ENCODE data around the gene TSC22D2. TPM values are rescaled to one million over a fixed set of nuclear protein-coding genes. Genes with fewer than 3 reads are reported as not detected.

The TSC22D2 gene
- total RNA-seq, 3 donors from 2014 or later = 21.8 to 35.5 (median 31.3) TPM

GRCh38 chr3:150407808-150408220 is 284 bp upstream of the TSC22D2 start:
- Histone ChIP-seq H3K36me3 (ENCODE audit: low read depth) (no peaks in the 10 kb centered on the region), H3K4me3 (peak overlapping the region; percentile 74), H3K9me3 (no peaks in the 10 kb centered on the region), H3K4me1 (ENCODE audit: low read depth) (peaks cover 5% of the 10 kb centered on the region)
- intact Hi-C loops (cut with DNase I, micrococcal nuclease) = no loop called here
- no peak for TF ChIP-seq CTCF (IDR thresholded peaks at IDR 0.05)
- no peak for ATAC-seq
- DNase-seq = no peak

GRCh38 chr3:150409125-150409511 is 1.0 kb downstream of the TSC22D2 start:
- H3K4me3 ChIP-seq = peak overlapping the region; percentile 74
- H3K9me3 ChIP-seq = no peaks in the 10 kb centered on the region
- no peak for ATAC-seq
- no peaks in the 10 kb centered on the region for H3K36me3 ChIP-seq (ENCODE audit: low read depth)
- H3K4me1 ChIP-seq (ENCODE audit: low read depth) = peaks cover 8% of the 10 kb centered on the region
- intact Hi-C loops (cut with DNase I, micrococcal nuclease) = no loop called here
- DNase-seq = no peak
- TF ChIP-seq CTCF (IDR thresholded peaks at IDR 0.05) = no peak

- intact Hi-C loops (cut with DNase I, micrococcal nuclease) = loop anchor here (2.0 to 10.0 kb wide), 2 partner anchors 85 kb away; no protein-coding TSS in a partner anchor
- Histone ChIP-seq H3K9me3 (no peaks in the 10 kb centered on the region), H3K4me1 (ENCODE audit: low read depth) (peaks cover 8% of the 10 kb centered on the region), H3K4me3 (peak overlapping the region; percentile 74), H3K36me3 (ENCODE audit: low read depth) (no peaks in the 10 kb centered on the region)
- ATAC-seq (peak; percentile 56), DNase-seq (peak; percentile 75 to 87 (median 85))
- peak; percentile 37 for TF ChIP-seq CTCF (IDR thresholded peaks at IDR 0.05)
Observed at GRCh38 chr3:150409512-150410310, 1.6 kb downstream of the TSC22D2 start.

GRCh38 chr3:150410311-150411105 is 2.4 kb downstream of the TSC22D2 start:
- intact Hi-C loops (cut with DNase I, micrococcal nuclease) = loop anchor here (2.0 to 10.0 kb wide), 2 partner anchors 84 kb away; no protein-coding TSS in a partner anchor
- no peaks in the 10 kb centered on the region for H3K9me3 ChIP-seq
- ATAC-seq (peak; percentile 3), DNase-seq (peak; percentile 52 to 74 (median 65))
- peaks cover 11% of the 10 kb centered on the region for H3K4me1 ChIP-seq (ENCODE audit: low read depth)
- TF ChIP-seq CTCF (IDR thresholded peaks at IDR 0.05) = no peak
- H3K36me3 ChIP-seq (ENCODE audit: low read depth) = no peaks in the 10 kb centered on the region
- peak overlapping the region; percentile 74 for H3K4me3 ChIP-seq

GRCh38 chr3:150411106-150411460 is 3.0 kb downstream of the TSC22D2 start:
- ATAC-seq (no peak), DNase-seq (no peak)
- intact Hi-C loops (cut with DNase I, micrococcal nuclease) = loop anchor here (2.0 to 10.0 kb wide), 2 partner anchors 84 kb away; no protein-coding TSS in a partner anchor
- H3K9me3 ChIP-seq = no peaks in the 10 kb centered on the region
- H3K4me3 ChIP-seq = peak overlapping the region; percentile 74
- TF ChIP-seq CTCF (IDR thresholded peaks at IDR 0.05) = no peak
- H3K4me1 ChIP-seq (ENCODE audit: low read depth) = peaks cover 16% of the 10 kb centered on the region
- no peaks in the 10 kb centered on the region for H3K36me3 ChIP-seq (ENCODE audit: low read depth)
